Measurements from ENCODE around the gene ARF1. TPM values are rescaled to one million over a fixed set of nuclear protein-coding genes. Genes with fewer than 3 reads are reported as not detected.

Gene ARF1
- 107 and 139 TPM in 2 replicates for total RNA-seq (2014; rRNA removed; shearing (Covaris generic); ENCODE audit: low replicate concordance)

DNA sequence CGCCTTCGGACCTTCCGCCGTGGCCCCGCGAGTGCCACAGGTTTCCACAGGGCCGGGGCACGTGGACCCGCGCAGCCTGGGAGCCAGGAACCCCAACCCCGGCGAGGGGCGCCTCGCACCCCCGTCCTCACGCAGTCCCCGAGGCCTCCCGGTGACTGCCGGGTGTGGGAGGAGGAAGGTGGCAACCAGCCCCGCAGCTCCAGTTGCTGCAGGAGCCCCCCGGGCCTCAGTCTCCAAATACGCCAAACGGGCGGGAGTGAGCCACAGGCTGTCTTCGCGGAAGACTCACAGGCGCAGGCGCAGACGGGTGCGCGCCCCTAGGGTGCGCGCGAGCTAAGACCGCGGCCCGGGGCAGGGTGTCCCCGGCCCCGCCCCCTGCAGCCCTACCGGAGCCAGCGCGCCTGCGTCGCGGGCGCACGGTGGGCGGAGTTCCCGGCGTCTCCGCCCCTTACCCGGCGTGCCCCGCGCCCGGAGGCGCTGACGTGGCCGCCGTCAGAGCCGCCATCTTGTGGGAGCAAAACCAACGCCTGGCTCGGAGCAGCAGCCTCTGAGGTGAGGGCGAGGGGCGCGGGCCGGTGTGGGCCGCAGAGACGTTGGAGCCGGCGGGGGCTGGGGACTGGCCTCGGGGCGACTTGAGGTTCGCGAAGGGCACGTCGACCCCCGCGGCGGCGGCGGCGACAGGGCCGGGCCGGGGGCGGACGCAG is at the start of gene ARF1:
TSS of gene ARF1 (plus strand) at position 495 of the 704 bp plus-strand sequence. CDS start 14,407 bp downstream, outside the sequence.
- H3K4me3 ChIP-seq (ENCODE audit: low read length) = peak within 1 kb of the TSS; percentile 90
- peaks cover 44% of the 10 kb centered on the region for H4K20me1 ChIP-seq (ENCODE audit: insufficient read depth, low read depth, low read length)
- peaks cover 29% of the 10 kb centered on the region for H3K4me1 ChIP-seq (ENCODE audit: low read length)

DNA sequence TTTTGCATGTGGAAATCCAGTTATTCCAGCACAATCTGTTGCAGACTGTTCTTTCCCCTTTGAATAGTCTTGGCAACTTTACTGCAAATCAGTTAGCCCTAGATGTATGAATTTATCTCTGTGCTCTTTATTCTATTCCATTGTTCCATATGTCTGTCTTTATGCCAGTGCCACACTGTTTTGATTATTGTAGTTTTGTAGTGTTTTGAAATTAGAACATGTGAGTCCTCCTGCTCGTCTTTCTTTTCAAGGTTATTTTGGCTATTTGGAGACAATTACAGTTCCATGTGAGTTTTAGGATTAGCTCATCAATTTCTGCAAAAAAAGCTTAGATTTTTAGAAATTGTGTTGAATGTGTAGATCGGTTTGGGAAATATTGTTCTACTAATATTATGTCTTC is 49.1 kb upstream of the ARF1 start:
- no peaks in the 10 kb centered on the region for H3K9me3 ChIP-seq (ENCODE audit: low read length)
- no peaks in the 10 kb centered on the region for H3K79me2 ChIP-seq (ENCODE audit: low read length)
- H4K20me1 ChIP-seq (ENCODE audit: insufficient read depth, low read depth, low read length) = no peaks in the 10 kb centered on the region
- no peak overlapping the region for H3K27ac ChIP-seq (ENCODE audit: low read length)
- no peaks in the 10 kb centered on the region for H3K36me3 ChIP-seq (ENCODE audit: insufficient read depth, low read length)
- no peaks in the 10 kb centered on the region for H3K4me1 ChIP-seq (ENCODE audit: low read length)
- no peaks in the 10 kb centered on the region for H3K27me3 ChIP-seq (ENCODE audit: low read length)
- H3K9me2 ChIP-seq (replicated peaks; ENCODE audit: insufficient read depth, low read length) = no peaks in the 10 kb centered on the region
- no peak overlapping the region for H2AFZ ChIP-seq (ENCODE audit: low read length)
- H3K4me3 ChIP-seq (ENCODE audit: low read length) = no peak overlapping the region
- no peak overlapping the region for H3K9ac ChIP-seq (ENCODE audit: low read length)
- H3K4me2 ChIP-seq (ENCODE audit: low read depth, low read length, poor library complexity, severe bottlenecking) = no peak overlapping the region
- DNase-seq = no peak

More for the DNA sequence above, at the start of gene ARF1:
- no peaks in the 10 kb centered on the region for H3K9me2 ChIP-seq (replicated peaks; ENCODE audit: insufficient read depth, low read length)
- H3K27ac ChIP-seq (ENCODE audit: low read length) = peak within 1 kb of the TSS; percentile 55; the same call in 1 of the 2 replicates
- peak; percentile 98 for DNase-seq
- H3K9ac ChIP-seq (ENCODE audit: low read length) = peak within 1 kb of the TSS; percentile 94
- no peaks in the 10 kb centered on the region for H3K9me3 ChIP-seq (ENCODE audit: low read length)
- H3K36me3 ChIP-seq (ENCODE audit: insufficient read depth, low read length) = peaks cover 8% of the 10 kb centered on the region; the same call in 1 of the 2 replicates
- peaks cover 60% of the 10 kb centered on the region for H3K79me2 ChIP-seq (ENCODE audit: low read length)
- no peaks in the 10 kb centered on the region for H3K27me3 ChIP-seq (ENCODE audit: low read length)
- H2AFZ ChIP-seq (ENCODE audit: low read length) = no peak within 1 kb of the TSS; the same call in 1 of the 2 replicates
- peak within 1 kb of the TSS; percentile 84 for H3K4me2 ChIP-seq (ENCODE audit: low read depth, low read length, poor library complexity, severe bottlenecking)

DNA sequence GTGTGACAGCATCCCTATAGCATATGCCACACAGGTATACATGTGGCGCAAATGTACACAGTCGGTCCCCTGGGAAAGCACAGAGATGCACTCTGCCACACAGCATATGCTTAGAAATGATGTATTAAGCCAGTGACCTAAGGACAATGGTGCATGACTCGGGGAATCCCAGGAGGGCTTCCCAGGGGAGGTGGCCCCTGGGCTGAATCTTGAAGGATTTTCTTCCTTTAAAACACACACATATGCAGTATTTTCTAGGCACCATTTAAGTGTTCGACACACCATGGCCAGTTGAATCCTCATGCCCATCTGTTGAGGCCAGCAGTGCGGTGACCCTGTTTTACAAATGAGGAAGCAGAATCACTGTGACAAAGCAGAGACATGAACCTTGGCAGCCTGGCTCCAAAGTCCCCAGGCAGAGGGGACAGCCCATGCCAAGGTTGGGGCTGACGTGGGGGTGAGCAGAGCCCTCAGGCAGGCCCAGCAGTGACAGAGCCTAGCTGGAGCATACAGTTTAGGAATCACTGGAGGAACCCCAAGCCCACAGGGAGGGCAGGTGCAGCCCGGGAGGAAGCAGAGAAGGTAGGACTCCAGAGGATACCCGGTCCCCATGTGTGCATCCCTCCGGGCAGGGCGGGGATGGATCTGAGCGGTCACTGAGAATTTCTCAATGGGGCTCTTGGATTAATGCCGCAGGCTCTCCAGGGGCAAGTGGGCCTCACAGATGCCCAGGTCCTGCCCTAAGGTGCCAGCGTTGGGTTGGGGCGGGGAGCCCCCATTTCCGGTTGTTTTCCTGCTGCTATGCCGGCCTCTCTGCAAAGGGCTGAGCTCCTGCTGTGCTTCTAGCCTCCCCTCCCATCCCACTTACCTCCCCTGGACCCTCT is 47.3 kb upstream of the ARF1 start:
- H3K4me3 ChIP-seq (ENCODE audit: low read length) = no peak overlapping the region
- H3K79me2 ChIP-seq (ENCODE audit: low read length) = no peaks in the 10 kb centered on the region
- no peaks in the 10 kb centered on the region for H3K9me2 ChIP-seq (replicated peaks; ENCODE audit: insufficient read depth, low read length)
- H3K4me2 ChIP-seq (ENCODE audit: low read depth, low read length, poor library complexity, severe bottlenecking) = no peak overlapping the region
- no peak overlapping the region for H2AFZ ChIP-seq (ENCODE audit: low read length)
- DNase-seq = no peak
- H4K20me1 ChIP-seq (ENCODE audit: insufficient read depth, low read depth, low read length) = no peaks in the 10 kb centered on the region
- no peak overlapping the region for H3K9ac ChIP-seq (ENCODE audit: low read length)
- H3K36me3 ChIP-seq (ENCODE audit: insufficient read depth, low read length) = no peaks in the 10 kb centered on the region
- H3K4me1 ChIP-seq (ENCODE audit: low read length) = no peaks in the 10 kb centered on the region
- no peak overlapping the region for H3K27ac ChIP-seq (ENCODE audit: low read length)
- no peaks in the 10 kb centered on the region for H3K9me3 ChIP-seq (ENCODE audit: low read length)
- H3K27me3 ChIP-seq (ENCODE audit: low read length) = no peaks in the 10 kb centered on the region

DNA sequence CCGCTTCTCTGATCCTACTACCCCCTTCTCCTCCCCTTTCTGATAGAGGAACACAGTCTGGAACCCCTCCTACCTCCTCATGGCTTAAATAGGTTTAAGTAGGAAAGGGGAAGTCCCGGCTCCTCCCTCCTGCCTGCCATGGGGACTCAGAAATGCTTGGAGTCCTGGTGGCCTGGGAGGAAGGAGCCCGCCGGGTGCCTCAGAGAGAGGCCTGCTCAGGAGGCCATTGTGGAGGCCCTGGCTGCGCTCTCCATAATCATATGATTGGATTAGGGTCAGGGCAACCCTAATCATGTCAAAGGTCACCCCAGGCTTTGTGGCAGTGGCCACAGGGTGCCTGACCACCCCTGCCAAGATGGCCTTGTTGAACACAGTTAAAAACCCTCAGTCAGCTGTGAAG is 46.7 kb upstream of the ARF1 start:
- Histone ChIP-seq H3K79me2 (ENCODE audit: low read length) (no peaks in the 10 kb centered on the region), H3K9me3 (ENCODE audit: low read length) (no peaks in the 10 kb centered on the region), H3K9ac (ENCODE audit: low read length) (no peak overlapping the region), H3K4me3 (ENCODE audit: low read length) (no peak overlapping the region), H3K27ac (ENCODE audit: low read length) (no peak overlapping the region), H3K36me3 (ENCODE audit: insufficient read depth, low read length) (no peaks in the 10 kb centered on the region), H3K4me2 (ENCODE audit: low read depth, low read length, poor library complexity, severe bottlenecking) (no peak overlapping the region), H3K9me2 (replicated peaks; ENCODE audit: insufficient read depth, low read length) (no peaks in the 10 kb centered on the region), H3K4me1 (ENCODE audit: low read length) (no peaks in the 10 kb centered on the region), H4K20me1 (ENCODE audit: insufficient read depth, low read depth, low read length) (no peaks in the 10 kb centered on the region), H3K27me3 (ENCODE audit: low read length) (no peaks in the 10 kb centered on the region), H2AFZ (ENCODE audit: low read length) (no peak overlapping the region)
- DNase-seq = no peak

DNA sequence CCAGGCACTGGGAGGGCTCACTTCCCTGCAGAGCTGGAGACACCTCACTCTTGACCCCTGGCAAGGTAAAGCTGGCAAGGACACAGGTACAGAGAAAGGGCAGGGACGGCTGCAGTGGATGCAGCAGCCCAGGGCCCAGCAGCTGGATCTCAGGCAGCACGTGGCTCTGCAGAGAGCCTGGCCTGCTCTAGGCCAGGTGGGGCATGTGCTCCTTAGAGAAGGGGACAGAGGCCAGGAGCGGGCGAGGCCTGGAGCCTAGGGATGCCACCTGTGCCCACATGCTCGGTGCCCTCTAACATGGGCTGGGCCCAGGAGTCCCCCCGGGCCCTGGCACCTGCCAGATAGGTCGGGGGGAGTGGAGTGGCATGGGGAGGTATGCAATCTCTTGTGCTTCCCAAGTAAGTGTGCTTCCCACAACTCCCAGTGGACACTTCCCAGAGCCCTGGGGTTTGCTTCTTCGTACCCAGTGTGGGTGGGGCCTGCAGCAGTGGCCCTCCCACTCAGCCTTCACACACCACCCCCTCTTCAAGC is 45.7 kb upstream of the ARF1 start:
- no peak overlapping the region for H2AFZ ChIP-seq (ENCODE audit: low read length)
- no peaks in the 10 kb centered on the region for H3K9me3 ChIP-seq (ENCODE audit: low read length)
- DNase-seq = no peak
- H3K4me2 ChIP-seq (ENCODE audit: low read depth, low read length, poor library complexity, severe bottlenecking) = no peak overlapping the region
- no peak overlapping the region for H3K27ac ChIP-seq (ENCODE audit: low read length)
- no peaks in the 10 kb centered on the region for H3K79me2 ChIP-seq (ENCODE audit: low read length)
- no peaks in the 10 kb centered on the region for H4K20me1 ChIP-seq (ENCODE audit: insufficient read depth, low read depth, low read length)
- no peaks in the 10 kb centered on the region for H3K27me3 ChIP-seq (ENCODE audit: low read length)
- no peaks in the 10 kb centered on the region for H3K4me1 ChIP-seq (ENCODE audit: low read length)
- no peaks in the 10 kb centered on the region for H3K9me2 ChIP-seq (replicated peaks; ENCODE audit: insufficient read depth, low read length)
- no peak overlapping the region for H3K4me3 ChIP-seq (ENCODE audit: low read length)
- H3K9ac ChIP-seq (ENCODE audit: low read length) = no peak overlapping the region
- H3K36me3 ChIP-seq (ENCODE audit: insufficient read depth, low read length) = no peaks in the 10 kb centered on the region

DNA sequence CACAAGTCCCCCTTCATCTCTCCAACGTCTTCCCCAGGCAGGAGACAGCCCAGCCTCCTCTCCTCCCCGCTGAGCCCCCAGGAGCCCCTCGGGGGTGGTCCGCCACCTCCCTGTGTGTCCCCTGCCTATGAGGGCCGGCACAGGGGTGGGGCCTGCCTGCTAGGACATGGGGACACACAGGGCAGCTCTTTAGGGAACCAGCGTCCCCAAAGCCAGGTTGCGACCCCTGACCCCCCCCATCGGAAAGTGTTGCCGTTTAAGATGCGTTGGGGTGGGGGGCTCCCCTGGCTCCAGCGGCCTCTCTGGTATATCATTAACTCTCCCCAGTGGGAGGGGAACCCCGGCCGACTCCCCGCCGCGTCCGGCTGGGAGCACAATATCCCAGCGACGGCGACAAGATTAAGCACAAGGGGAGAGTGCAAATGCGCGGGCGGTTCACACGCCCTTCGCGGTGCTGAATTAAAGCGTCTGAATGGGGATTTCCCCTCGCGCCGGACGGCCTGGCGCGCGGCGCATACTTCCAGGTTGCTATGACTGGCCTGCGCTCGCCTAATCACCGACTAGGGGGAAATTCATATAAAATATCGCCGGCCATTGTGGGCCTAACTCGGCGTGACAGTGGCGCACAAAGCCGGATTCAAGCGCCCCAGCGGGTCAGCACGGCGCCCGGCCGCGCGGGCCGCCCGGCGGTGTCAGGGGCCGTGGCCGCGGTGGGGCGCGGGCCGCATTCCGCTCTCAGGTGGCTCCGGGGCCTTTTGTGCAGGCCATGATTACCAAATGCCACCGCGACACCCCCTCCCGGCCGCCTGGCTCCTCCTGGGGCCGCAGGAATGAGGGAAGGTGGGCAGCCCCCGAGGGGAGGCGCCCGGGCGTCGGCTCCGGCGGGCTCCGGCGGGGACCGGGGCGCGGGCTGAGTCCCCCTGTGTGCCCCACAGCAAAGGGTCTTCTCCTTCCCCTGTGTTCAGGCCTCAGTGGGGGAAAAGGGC is 44.8 kb upstream of the ARF1 start:
- no peaks in the 10 kb centered on the region for H3K9me2 ChIP-seq (replicated peaks; ENCODE audit: insufficient read depth, low read length)
- no peaks in the 10 kb centered on the region for H3K79me2 ChIP-seq (ENCODE audit: low read length)
- no peak overlapping the region for H2AFZ ChIP-seq (ENCODE audit: low read length)
- H3K9me3 ChIP-seq (ENCODE audit: low read length) = no peaks in the 10 kb centered on the region
- H3K27me3 ChIP-seq (ENCODE audit: low read length) = no peaks in the 10 kb centered on the region
- H3K4me2 ChIP-seq (ENCODE audit: low read depth, low read length, poor library complexity, severe bottlenecking) = no peak overlapping the region
- no peaks in the 10 kb centered on the region for H3K36me3 ChIP-seq (ENCODE audit: insufficient read depth, low read length)
- no peaks in the 10 kb centered on the region for H3K4me1 ChIP-seq (ENCODE audit: low read length)
- DNase-seq = no peak
- H3K9ac ChIP-seq (ENCODE audit: low read length) = no peak overlapping the region
- H3K4me3 ChIP-seq (ENCODE audit: low read length) = no peak overlapping the region
- H4K20me1 ChIP-seq (ENCODE audit: insufficient read depth, low read depth, low read length) = no peaks in the 10 kb centered on the region
- no peak overlapping the region for H3K27ac ChIP-seq (ENCODE audit: low read length)

DNA sequence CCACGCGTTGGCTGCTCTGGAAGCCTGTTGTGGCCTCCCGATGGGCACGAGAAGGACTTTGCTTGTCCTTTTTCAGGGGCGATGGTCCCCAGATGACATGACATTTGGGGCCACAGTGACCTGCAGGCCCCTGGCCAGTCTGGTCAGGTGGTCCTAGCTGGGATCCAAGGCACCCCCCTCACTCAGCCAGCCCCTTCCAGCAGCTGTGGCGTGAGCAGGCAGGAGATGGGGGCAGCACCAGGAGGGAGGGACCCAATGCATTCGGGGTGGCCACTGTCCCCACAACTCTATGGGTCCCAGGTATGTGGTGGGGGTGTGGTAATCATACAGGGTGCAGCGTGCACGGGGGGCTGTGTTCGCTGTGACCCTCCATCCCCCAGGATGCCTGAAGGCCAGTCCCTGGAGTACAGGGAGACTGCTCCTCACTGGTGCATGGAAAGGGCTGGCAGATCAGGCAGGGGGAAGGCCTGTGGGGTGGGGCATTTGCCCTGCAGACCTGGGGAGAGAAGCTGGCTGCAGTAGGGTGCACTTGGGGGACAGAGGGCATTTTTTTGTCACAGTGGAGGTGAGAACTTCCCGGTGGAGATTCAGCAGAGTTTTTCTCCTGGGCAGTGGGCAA is 44.0 kb upstream of the ARF1 start:
- no peaks in the 10 kb centered on the region for H3K27me3 ChIP-seq (ENCODE audit: low read length)
- no peak overlapping the region for H3K4me2 ChIP-seq (ENCODE audit: low read depth, low read length, poor library complexity, severe bottlenecking)
- no peaks in the 10 kb centered on the region for H3K36me3 ChIP-seq (ENCODE audit: insufficient read depth, low read length)
- DNase-seq = no peak
- no peaks in the 10 kb centered on the region for H3K9me3 ChIP-seq (ENCODE audit: low read length)
- no peak overlapping the region for H3K9ac ChIP-seq (ENCODE audit: low read length)
- H3K4me3 ChIP-seq (ENCODE audit: low read length) = no peak overlapping the region
- H3K4me1 ChIP-seq (ENCODE audit: low read length) = no peaks in the 10 kb centered on the region
- H3K9me2 ChIP-seq (replicated peaks; ENCODE audit: insufficient read depth, low read length) = no peaks in the 10 kb centered on the region
- no peaks in the 10 kb centered on the region for H4K20me1 ChIP-seq (ENCODE audit: insufficient read depth, low read depth, low read length)
- no peak overlapping the region for H3K27ac ChIP-seq (ENCODE audit: low read length)
- no peaks in the 10 kb centered on the region for H3K79me2 ChIP-seq (ENCODE audit: low read length)
- no peak overlapping the region for H2AFZ ChIP-seq (ENCODE audit: low read length)
